Inferior parietal cortex (tissue), 1 donor: ENCODE data around the gene LPP.
A peak's percentile ranks its signal among the peaks of the same experiment; 100 is the strongest.
"Not testable (repeated sequence)": the region's sequence is repeated elsewhere in the genome, so short reads cannot be mapped to it uniquely, and the experiment has no call there.

Experiments used
- DNase-seq: peaks from one replicate; pipeline ENCODE4 v3.0.0-alpha.2; 2016; ENCODE audit errors: extremely low spot score

LPP gene

GRCh38 chr3:188627652-188628051 lies 473.7 kb downstream of the LPP start:
- no peak for DNase-seq

DNA sequence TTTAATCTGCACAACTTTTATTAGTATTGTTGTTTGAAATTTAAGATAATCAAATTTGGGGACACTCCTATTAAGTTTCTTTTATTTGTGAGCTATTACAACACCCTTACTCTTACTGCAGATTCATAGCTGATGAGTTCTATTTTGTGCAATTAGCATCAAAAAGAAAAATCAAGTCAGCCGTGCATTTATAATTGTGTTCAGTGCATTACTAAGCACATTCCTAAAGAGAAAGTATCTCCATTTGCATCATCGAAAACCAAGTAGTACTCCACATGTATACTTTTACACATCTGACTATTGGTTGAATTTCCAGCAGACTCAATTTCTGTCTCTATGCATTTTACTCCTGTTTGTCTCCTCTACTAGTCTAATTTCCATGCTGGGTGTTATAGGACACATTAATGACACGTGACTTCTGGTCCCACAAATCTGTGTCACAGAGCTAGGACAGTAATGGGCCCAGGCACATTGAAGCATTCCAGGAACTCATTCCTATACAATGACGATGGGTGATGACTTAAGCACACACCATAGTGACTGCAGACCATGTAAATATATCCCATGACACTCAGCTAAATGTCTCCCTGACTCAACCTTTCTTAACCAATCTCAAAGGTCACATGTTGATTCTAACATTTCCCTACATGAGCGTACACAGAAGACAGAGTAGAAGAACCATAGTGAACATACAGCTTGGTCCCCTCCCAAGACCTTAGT lies 477.5 kb downstream of the LPP start:
- no peak for DNase-seq

GRCh38 chr3:188633206-188633605 lies 479.2 kb downstream of the LPP start:
- no peak for DNase-seq

DNA sequence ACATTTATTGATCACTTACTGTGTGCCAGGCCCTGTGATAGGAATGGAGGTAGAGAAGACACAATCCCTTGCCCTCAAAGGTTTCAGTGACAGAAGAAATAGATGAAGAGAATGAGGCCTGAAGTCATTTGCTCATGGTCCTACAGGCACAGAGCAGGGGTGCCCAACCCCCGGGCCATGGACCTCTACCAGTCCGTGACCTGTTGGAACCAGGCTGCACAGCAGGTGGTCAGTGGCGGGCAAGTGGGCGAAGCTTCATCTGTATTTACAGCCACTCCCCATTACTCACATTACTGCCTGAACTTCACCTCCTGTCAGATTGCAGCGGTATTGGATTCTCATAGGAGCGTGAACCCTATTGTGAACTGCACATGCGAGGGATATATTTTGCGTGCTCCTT lies 480.3 kb downstream of the LPP start:
- no peak for DNase-seq

DNA sequence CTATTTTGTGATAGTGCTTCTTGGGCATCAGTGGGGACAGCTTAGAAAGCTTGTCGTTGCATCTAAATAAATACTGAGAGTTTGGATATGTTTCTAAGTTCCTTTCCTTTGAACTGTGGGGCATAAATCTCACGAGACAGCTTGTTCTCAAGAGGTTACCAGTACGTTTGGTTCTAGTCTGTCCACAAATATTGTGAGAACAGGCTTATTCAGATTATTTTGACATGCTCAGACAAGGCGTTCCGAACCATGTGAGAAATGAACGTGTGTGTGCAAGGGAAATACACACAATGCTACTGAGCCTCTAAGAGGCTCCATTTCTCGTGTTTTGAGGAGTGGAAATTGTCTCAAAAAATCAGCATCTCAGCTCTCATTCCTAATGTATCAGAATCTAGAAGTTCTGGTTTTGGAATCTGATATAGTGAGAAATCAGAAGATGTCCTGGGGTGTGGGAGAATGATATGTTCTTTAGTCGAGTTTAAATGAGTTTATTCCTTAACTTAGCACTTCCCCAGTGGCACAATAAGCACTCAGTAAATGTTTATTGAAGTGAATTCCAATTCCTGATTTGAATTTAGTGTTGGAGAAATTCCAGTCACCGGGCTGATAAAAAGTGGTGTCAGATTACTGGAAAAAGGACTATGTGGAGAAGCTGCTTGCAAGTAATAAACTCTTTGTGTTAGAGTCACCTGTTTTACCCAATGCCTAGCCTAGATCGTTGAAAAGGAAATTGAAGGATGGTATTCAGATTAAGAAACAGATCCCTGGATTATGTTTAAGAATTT lies 481.5 kb downstream of the LPP start:
- DNase-seq, result no peak

GRCh38 chr3:188636292-188636691 lies 482.3 kb downstream of the LPP start:
- DNase-seq, result not testable (repeated sequence)

- no peak for DNase-seq
These were observed 487.1 kb downstream of the LPP start for GRCh38 chr3:188641076-188641475.

DNA sequence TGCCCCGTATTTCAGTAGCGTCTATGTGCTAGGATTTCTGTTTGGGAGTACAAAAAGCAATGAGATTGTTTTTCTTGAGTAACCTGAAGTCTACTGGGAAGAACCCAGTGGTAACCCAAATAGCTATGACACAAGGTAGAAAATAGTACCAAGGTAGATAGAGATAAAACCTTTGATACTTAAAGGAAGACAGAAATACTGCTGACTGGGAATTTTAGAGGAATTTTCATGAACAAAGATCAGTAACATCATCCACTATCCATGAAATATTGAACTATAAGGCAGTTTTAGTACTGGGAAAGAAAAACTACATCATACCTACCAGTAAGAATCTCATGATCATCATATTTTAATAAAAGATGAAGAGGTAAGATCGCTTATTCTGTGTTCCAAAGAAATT lies 489.8 kb downstream of the LPP start:
- DNase-seq, result no peak

- DNase-seq, result peak; percentile 43
These were observed 492.6 kb downstream of the LPP start for GRCh38 chr3:188646592-188646991.

- DNase-seq, result no peak
These were observed 493.3 kb downstream of the LPP start for GRCh38 chr3:188647237-188647636.

- no peak for DNase-seq
These were observed 495.6 kb downstream of the LPP start for GRCh38 chr3:188649521-188649920.

DNA sequence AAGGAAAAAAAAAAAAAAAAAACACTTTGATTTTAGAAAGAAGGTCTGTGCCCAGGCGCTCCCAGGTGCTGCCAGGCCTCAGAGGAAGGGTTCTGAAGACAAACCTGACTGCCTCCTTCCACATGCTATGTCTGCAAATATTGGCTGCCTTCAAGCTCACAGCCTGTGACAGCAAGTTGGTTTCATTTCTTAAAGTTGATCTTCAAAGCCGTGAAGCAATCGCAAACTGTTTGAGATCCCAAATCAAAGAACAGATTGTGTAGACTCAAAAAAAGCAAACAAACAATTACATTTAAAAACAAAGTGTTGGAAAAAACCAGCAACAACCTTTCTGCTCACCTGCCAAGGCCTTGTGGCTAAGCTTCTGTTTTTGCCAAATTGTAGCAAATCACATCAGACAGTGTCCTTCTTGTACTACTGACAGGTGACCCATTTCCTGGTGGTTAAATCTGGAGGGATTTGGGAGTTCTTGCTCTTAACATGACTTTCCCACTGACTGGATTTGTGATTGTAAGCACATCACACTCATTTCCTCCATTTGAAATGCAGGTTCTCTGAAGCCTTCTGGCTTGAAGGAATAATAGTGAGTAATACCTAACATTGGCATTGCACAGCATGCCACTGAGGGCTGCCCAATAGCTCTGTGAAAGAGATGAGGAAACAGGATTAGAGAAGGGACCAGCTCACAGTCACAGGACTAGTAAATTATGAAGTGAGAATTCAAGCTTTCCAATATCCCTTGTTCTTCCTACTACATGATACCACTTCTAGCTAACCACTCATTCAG lies 502.4 kb downstream of the LPP start:
- no peak for DNase-seq

DNA sequence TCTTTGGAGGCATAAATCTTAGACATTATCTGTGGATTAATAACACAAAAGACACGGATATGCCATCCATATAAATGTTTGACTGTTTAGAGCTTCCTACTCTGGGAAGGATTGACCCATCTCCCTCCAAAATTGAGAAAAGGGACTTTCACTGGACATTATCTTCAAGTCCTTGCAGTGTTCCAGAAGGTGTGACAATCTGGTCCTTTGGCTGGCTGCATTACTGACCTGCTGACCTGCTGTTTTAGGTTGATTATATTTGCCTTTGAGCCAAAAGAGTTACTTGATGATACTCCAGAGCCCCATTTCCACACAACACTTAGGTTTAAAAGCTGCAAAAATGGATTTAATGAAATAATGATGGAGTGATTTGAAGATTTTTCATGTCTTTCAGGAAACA lies 504.6 kb downstream of the LPP start:
- no peak for DNase-seq

DNA sequence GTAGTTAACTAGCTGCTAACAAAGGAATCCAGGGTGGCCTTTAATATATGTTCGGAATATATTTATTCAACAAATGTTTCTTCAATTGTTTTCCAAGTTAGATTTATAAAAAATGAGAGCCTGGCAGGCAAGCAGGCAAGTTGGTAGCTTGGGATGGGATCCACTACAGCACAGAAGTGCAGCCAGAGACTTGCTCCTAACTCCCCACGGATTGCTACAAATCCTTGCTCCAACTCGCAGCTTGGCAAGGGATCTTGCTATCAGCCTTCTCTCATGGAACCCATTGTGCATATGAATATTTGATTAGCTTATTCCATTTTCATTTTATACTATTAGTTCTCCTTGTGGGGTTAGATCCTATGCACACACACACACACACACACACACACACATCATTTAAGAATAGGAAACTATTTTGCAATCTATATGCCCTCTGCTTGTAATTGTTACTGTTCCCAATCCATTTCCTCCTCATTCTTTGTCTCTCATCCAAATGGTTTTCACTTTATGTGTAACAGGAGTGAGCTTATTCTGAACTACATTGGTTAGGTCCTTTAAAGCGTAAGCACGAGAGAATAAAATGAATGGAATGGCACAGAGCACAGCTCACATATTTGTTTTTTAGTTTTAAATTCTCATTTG lies 505.6 kb downstream of the LPP start:
- no peak for DNase-seq

DNA sequence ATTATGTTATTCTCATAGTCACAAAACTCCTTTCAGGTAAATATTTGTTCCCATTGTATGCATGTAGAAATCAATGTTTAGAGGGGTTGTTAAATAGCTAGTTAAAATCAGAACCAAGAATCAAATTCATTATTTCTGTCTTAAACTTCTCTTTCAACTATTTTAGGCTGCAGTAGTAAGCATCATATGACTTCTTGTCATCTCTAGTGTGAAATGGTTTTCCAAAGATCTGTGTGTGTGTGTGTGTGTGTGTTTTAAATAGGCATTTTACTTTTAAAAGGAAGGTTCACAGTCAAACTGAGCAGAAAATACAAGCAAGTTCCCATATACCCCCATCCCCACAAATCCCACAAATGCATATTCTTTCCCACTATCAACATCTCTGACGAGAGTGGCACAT lies 506.5 kb downstream of the LPP start:
- no peak for DNase-seq

GRCh38 chr3:188661806-188662205 lies 507.8 kb downstream of the LPP start:
- DNase-seq, result no peak

GRCh38 chr3:188662214-188662613 lies 508.3 kb downstream of the LPP start:
- no peak for DNase-seq

GRCh38 chr3:188662795-188663194 lies 508.8 kb downstream of the LPP start:
- DNase-seq, result no peak

- no peak for DNase-seq
These were observed 509.9 kb downstream of the LPP start for GRCh38 chr3:188663839-188664238.

DNA sequence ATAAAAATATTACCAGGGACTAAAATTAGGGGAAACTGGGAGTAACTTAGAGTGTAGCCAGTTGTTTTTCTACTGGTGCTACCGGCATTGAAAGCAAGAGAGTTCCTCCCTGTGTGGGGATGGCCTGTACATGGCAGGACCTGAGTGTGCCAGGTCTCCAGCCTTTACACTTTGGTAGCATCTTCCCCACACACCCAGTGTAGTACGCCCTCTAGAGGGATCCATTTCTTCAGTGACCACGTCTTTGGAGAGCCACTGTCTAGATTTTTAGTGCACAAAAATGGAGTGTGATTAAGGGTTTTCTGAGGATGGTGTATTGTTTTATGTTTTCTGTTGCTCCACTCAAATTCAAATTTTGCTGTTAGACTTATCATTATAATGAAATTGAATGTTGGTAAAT lies 510.8 kb downstream of the LPP start:
- DNase-seq, result no peak

- DNase-seq, result peak; percentile 17
These were observed 514.0 kb downstream of the LPP start for GRCh38 chr3:188667926-188668325.

DNA sequence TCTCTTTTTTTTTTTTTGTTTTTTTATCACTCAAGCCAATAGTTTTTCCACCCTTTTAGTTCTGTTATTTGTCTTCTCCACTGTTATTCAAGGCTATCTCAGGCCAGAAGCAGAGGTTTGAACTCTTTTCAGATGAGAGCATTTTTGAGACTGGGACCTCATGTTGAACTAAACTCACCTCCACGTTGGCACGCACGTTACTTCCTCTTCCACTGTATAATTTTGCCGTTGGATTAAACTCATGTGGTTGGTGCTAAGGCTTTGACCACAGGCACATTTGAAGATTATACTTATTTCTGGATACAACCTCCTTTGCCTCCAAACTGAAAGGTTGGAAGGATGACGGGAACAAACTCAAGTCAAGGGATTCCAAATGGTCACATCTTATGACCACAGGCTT lies 516.5 kb downstream of the LPP start:
- DNase-seq, result no peak
